ENCODE data around the gene ACSL4. TPM values are rescaled to one million over a fixed set of nuclear protein-coding genes. Genes with fewer than 3 reads are reported as not detected.
"Not testable (repeated sequence)": the region's sequence is repeated elsewhere in the genome, so short reads cannot be mapped to it uniquely, and the experiment has no call there.

ACSL4 gene
- total RNA-seq, 1 donor from 2014 or later, result 39.8 TPM

DNA sequence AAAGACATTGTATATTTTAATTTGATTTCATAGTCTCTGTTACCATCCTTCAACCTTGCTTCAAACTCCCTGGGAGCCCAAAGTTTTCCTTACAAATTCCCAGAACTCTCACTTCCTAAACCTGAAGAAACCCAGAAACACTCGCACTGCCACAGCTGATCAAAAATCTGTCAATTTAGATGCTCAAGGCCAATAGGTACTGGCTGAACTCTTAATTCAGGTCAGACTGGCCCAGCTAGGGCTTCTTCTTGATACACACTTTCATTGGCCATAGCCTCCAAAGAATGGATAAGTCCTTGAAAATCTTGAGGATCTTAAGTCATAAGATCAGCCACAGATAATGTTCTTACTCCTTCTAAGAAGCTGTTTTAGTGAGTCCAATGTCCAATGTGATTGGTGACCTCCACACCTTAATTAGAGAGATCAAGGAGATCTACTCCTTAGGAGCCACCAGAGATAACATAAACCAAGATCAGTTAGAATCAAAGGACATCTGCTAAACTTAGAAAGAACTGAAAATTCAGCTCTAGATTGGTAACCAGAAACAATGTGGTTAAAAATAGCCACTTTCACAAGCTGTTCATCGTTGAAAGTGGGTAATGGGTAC, 51.5 kb downstream of the ACSL4 start:
- H3K4me3 ChIP-seq, result no peak overlapping the region
- H3K27ac ChIP-seq, result no peak overlapping the region
- no peak for DNase-seq (ENCODE audit: extremely low spot score in 2 of 2)
- no peaks in the 10 kb centered on the region for H3K27me3 ChIP-seq
- H3K4me1 ChIP-seq, result no peaks in the 10 kb centered on the region
- TF ChIP-seq, protein P1, sequence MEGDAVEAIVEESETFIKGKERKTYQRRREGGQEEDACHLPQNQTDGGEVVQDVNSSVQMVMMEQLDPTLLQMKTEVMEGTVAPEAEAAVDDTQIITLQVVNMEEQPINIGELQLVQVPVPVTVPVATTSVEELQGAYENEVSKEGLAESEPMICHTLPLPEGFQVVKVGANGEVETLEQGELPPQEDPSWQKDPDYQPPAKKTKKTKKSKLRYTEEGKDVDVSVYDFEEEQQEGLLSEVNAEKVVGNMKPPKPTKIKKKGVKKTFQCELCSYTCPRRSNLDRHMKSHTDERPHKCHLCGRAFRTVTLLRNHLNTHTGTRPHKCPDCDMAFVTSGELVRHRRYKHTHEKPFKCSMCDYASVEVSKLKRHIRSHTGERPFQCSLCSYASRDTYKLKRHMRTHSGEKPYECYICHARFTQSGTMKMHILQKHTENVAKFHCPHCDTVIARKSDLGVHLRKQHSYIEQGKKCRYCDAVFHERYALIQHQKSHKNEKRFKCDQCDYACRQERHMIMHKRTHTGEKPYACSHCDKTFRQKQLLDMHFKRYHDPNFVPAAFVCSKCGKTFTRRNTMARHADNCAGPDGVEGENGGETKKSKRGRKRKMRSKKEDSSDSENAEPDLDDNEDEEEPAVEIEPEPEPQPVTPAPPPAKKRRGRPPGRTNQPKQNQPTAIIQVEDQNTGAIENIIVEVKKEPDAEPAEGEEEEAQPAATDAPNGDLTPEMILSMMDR (IDR thresholded peaks at IDR 0.05), result no peak
- TF ChIP-seq POLR2A (IDR thresholded peaks at IDR 0.05), result no peak
- TF ChIP-seq POLR2AphosphoS5 (IDR thresholded peaks at IDR 0.05; ENCODE audit: insufficient read depth in 1 of 2, low read depth in 1 of 2), result no peak
- intact Hi-C loops (cut with DNase I), result no loop called here
- no peaks in the 10 kb centered on the region for H3K36me3 ChIP-seq
- no peaks in the 10 kb centered on the region for H3K9me3 ChIP-seq

DNA sequence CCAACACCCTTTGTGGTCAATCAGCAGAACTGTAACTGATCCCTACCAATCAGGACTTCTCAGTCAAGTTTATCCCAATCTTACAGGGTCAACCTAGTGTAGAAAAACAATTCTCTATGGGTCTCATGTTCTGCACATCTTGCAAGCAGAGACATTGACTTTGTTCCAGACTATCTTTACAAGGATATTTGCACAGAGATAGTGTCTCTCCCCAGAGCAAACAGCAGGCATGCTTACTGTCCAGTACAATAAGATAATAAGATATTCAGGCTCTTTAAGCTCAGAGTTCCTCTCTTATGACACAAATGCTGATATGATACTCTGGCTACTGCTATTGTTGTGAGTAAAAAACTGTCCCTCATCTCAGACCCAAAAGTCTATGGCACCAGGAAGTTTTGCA, 53.2 kb downstream of the ACSL4 start:
- no peak for DNase-seq (ENCODE audit: extremely low spot score in 2 of 2)
- Histone ChIP-seq H3K9me3 (no peaks in the 10 kb centered on the region), H3K4me3 (no peak overlapping the region), H3K27me3 (no peaks in the 10 kb centered on the region), H3K27ac (no peak overlapping the region), H3K36me3 (no peaks in the 10 kb centered on the region), H3K4me1 (no peaks in the 10 kb centered on the region)
- TF ChIP-seq, protein P1 (IDR thresholded peaks at IDR 0.05), result no peak
- TF ChIP-seq POLR2AphosphoS5 (IDR thresholded peaks at IDR 0.05; ENCODE audit: insufficient read depth in 1 of 2, low read depth in 1 of 2), result no peak
- TF ChIP-seq POLR2A (IDR thresholded peaks at IDR 0.05), result no peak
- intact Hi-C loops (cut with DNase I), result no loop called here

DNA sequence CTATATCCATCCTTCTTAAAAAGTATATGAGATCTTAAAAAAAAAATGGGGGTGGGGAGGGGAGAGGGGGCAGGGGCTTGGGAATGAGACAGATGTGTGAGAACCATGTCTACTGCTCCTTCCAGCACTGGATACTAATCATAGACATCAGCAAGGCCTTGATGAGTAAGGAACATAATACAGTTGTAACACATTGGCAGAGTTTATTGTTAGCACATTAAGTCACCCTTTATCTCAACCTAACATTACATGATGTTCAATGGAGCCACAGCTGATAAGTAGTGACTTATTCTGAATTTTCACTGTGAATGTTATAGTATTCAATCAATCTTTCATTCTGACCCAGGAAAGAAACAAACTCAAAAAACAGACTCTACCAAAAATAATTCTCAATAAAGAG, 60.8 kb downstream of the ACSL4 start:
- H3K27ac ChIP-seq, result no peak overlapping the region
- no peak for DNase-seq (ENCODE audit: extremely low spot score in 2 of 2)
- intact Hi-C loops (cut with DNase I), result no loop called here
- no peaks in the 10 kb centered on the region for H3K27me3 ChIP-seq
- no peaks in the 10 kb centered on the region for H3K4me1 ChIP-seq
- H3K9me3 ChIP-seq, result no peaks in the 10 kb centered on the region
- TF ChIP-seq POLR2AphosphoS5 (IDR thresholded peaks at IDR 0.05; ENCODE audit: insufficient read depth in 1 of 2, low read depth in 1 of 2), result no peak
- TF ChIP-seq POLR2A (IDR thresholded peaks at IDR 0.05), result no peak
- peaks cover 0 to 4% of the 10 kb centered on the region in 2 donors for H3K36me3 ChIP-seq
- H3K4me3 ChIP-seq, result no peak overlapping the region

DNA sequence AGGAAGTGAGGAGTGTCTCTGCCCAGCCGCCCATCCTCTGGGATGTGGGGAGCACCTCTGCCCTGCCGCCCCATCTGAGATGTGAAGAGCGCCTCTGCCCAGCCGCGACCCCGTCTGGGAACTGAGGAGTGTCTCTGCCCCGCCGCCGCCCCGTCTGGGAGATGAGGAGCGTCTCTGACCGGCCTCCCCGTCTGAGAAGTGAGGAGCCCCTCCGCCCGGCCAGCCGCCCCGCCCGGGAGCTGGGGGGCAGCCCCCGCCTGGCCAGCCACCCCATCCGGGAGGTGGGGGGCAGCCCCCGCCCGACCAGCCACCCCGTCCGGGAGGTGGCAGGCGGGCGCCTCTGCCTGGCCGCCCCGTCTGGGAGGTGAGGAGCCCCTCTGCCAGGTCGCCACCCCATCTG, 61.9 kb downstream of the ACSL4 start:
- H3K27ac ChIP-seq; H3K36me3 ChIP-seq; intact Hi-C loops (cut with DNase I): not testable (repeated sequence)

DNA sequence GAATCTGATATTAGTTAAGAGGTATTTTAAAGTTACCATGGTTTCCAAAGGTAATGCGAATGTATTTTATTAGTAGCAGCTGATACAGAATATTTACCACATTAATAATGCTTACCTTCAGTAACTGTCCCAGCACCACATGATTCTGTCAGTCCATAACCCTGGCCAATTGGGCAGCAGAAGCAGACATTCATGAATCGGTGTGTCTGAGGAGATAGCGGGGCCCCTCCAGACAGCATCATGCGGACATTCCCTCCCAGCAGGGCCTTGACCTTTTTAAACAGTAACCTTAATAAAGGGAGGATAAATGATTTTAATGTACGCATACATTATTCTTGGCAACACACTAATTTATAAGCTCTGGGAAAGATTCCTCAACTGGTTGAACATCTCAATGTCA, 65.1 kb downstream of the ACSL4 start:
- intact Hi-C loops (cut with DNase I), result no loop called here
- no peak for TF ChIP-seq POLR2AphosphoS5 (IDR thresholded peaks at IDR 0.05; ENCODE audit: insufficient read depth in 1 of 2, low read depth in 1 of 2)
- TF ChIP-seq POLR2A (IDR thresholded peaks at IDR 0.05), result no peak
- TF ChIP-seq, protein P1 (IDR thresholded peaks at IDR 0.05), result no peak
- peaks cover 0 to 4% of the 10 kb centered on the region in 2 donors for H3K36me3 ChIP-seq

More for the DNA sequence above, 61.9 kb downstream of the ACSL4 start:
- H3K27me3 ChIP-seq; H3K9me3 ChIP-seq; DNase-seq (ENCODE audit: extremely low spot score in 2 of 2); H3K4me3 ChIP-seq; H3K4me1 ChIP-seq: not testable (repeated sequence)

DNA sequence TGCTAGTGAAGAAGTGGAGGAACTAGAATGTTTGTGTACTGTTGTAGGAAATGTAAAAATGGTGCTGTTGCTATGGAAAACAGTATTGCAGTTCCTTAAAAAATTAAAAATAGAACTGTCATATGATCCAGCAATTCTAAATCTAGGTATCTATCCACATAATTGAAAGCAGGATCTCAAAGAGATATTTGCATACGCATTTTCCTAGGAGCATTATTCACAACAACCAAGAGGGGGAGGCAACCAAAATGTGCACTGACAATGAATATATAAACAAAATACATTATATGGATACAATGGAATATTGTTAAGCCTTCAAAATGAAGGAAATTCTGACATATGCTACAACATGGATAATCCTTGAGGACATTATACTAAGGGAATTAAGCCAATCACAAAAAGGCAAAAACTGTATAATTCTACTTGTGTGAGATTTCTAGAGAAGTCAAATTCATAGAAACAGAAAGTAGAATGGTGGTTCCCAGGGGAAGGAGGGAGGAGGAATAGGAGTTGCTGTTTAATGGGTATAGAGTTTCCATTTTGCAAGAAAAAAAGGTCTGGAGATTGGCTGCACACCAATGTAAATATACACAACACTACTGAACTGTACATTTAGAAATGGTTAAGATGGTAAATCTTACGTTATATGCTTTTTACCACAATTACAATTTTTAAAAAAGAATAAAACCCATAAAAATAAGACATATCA, 72.5 kb downstream of the ACSL4 start:
- Histone ChIP-seq H3K27ac (no peak overlapping the region), H3K27me3 (no peaks in the 10 kb centered on the region), H3K36me3 (no peaks in the 10 kb centered on the region), H3K4me3 (no peak overlapping the region), H3K9me3 (no peaks in the 10 kb centered on the region), H3K4me1 (no peaks in the 10 kb centered on the region)
- DNase-seq (ENCODE audit: extremely low spot score in 2 of 2), result no peak
- intact Hi-C loops (cut with DNase I), result no loop called here
- TF ChIP-seq POLR2AphosphoS5 (IDR thresholded peaks at IDR 0.05; ENCODE audit: insufficient read depth in 1 of 2, low read depth in 1 of 2) (no peak), POLR2A (IDR thresholded peaks at IDR 0.05) (no peak)

More for the DNA sequence above, 65.1 kb downstream of the ACSL4 start:
- no peak overlapping the region for H3K4me3 ChIP-seq
- no peak overlapping the region for H3K27ac ChIP-seq
- no peaks in the 10 kb centered on the region for H3K4me1 ChIP-seq
- no peaks in the 10 kb centered on the region for H3K9me3 ChIP-seq
- no peak for DNase-seq (ENCODE audit: extremely low spot score in 2 of 2)
- H3K27me3 ChIP-seq, result no peaks in the 10 kb centered on the region

All from vagina (tissue), 2 donors.